T47D (cell line): ENCODE results near the gene ALG14.
A peak's percentile ranks its signal among the peaks of the same experiment; 100 is the strongest.

Experiments used
- DNase-seq, 2 experiments: peaks; one replicate each; pipeline versions ENCODE4 v3.0.0 to v3.0.0-alpha.2; 2011 to 2012; ENCODE audit warnings: low read depth in 1 of 2, low spot score in 1 of 2
- JUND ChIP-seq: IDR thresholded peaks from 2 replicates; pipeline ENCODE4 v1.6.1; 2012; ENCODE audit warnings: low read depth
- in situ Hi-C: cut with HindIII; loops from 2 replicates; pipeline ENCODE4 v1.10.0; 2016; ENCODE audit warnings: low sequenced_read_pairs, low pct_unique_long_range_greater_than_20kb

ALG14 gene

GRCh38 chr1:94927405-94928175, 145.2 kb downstream of the ALG14 start:
- DNase-seq = peak in 1 of 2 experiments; percentile 30
- in situ Hi-C loops = no loop called here
- no peak for TF ChIP-seq JUND

DNA sequence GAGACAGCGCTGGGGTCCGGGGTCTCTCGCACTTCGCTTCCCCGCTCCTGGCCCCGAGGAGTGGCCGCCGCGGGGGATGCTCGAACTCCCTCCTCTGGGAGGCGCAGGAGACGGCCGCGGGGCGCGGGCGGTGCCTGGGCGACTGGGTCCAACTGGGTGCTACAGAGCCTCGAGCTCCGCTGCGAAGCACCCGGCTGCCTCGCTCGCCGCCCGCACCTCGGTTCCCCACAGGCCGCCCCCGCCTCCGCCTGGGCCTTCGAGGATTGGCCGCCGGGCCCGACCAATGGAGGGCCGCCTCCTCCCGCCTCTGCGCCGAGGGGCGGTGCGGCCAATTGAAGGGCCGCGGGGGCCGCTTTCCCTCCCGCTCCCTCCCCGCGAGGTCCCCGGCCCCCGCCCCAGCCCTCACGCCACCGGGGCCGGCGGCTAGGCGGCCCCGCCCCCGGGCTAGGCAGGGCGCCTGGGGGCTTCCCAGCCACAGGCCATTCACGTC, 145.8 kb downstream of the ALG14 start, which contains the start of gene CNN3:
Gene CNN3, minus strand, starts transcription at position 196 of the 490 bp plus-strand sequence. CDS start 216 bp downstream, outside the sequence.
- DNase-seq = peak; percentile 88 to 91
- in situ Hi-C loops = no loop called here
- TF ChIP-seq JUND = no peak

DNA sequence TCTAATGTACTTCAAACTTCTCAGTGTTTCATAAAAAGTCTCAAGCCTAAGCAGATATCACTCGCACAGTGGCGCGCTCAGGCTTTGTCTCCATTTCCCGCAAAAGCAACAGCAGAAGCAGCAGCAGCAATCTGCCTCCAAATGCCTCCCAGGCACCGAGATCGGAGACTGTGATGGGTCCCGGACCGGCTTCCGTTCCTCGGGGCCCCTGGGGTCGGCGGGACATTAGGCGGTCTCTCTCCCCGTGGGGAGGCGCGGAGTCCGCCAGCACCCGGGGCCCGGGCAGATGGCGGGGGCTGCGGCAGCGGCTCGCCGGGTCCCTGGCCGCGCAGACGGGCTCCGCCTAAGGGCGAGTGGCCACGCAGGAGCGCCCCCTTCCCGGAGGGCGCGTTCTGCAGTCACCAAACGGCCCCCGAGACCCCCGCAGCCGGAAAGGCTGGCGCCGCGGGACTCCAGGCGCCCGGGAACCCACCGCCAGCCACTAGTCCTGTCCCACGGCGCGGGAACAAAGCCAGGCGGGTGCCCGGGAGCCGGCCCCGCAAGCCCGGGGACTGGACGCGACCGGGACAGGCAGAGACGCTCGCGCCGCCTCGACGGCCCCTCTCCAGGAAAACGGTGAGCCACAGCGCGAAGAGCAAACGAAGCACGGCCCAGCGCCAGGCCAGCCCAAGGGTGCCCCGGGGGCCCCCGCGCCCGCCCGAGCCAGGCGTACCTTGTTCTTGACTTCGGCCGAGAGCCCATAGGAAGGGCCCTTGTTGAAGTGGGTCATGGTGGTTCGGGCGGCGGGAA, 146.4 kb downstream of the ALG14 start:
- no peak for TF ChIP-seq JUND
- peak in 1 of 2 experiments; percentile 46 for DNase-seq
- in situ Hi-C loops = no loop called here

DNA sequence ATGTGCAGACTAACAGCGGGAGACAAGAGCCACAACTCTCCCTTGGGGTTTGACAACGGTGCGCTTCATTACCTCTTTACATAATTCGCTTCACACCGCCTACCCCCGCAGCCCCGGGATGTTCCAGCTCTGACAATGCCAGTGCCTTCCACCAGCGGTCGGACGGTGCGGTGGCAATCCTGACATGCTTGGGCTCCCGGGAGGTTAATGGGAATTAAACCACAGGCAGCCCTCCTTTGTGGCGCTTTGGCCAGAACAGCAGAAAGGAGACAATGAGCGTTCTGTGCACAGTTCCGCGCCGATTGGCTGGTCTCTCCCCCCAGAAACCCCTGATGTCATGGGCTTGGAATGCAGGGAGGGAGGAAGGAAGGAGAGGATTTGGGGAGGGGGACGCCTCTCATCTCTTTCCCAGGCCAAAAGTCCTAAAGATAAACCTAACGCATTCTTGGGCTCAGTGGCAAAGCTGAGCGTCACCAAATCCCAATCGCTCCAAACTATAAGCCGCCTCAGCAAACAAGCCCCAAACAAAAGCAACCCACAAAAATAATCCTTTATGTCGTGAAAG, 147.1 kb downstream of the ALG14 start:
- in situ Hi-C loops = no loop called here
- TF ChIP-seq JUND = no peak
- DNase-seq = peak; percentile 42 to 76

GRCh38 chr1:94925004-94925403, 147.7 kb downstream of the ALG14 start:
- no peak for DNase-seq
- in situ Hi-C loops = no loop called here
- TF ChIP-seq JUND = no peak
